Activated CD8-positive, alpha-beta memory T cell treated with anti-CD3 and anti-CD28 coated beads for 24 hours (primary cell): ENCODE data around the gene IL1A.

Experiments used
- DNase-seq: peaks from one replicate; pipeline ENCODE4 v3.0.0-alpha.2; 2020

IL1A gene

DNA sequence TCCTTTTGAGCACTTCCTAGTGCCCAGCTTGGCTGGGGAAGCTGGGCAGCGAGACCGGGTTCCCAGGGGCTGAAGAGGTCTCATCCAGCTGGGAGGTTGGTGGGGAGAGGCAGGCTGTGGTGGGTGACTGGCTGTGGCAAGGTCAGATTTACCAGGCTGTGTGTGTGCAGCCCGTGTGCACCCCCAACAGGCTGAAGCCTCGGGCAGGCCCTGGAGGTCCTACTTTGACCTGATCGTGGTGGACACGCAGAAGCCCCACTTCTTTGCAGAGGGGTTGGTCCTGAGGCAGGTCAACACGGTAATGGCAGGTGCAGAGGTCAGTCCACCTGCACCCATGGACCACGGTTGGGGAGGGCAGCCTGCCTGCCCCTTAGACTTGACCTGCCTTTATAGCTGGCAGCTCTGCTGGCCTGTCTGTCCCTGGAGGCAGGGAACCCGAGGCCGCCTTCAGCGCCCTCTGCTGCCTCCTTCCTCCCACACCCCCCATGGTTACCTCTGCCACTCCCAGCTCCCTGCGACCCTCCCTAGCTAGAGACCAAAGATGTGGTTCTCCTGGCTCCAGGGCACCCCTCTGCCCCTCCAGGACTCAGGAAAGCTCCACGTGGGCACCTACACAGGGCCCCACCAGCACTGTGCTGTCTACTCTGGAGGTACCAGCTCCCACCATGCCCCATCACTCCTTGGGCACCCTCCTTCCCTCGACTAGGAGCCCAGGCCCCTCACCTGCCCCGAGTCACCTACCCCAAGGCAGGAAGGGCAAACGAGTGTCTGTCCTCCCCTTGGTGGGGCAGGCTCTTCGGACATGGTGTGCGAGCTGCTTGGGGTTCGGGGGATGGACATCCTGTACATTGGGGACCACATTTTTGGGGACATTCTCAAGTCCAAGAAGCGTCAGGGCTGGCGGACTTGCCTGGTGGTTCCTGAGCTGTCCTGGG, 59.4 kb downstream of the IL1A start:
- DNase-seq = no peak

DNA sequence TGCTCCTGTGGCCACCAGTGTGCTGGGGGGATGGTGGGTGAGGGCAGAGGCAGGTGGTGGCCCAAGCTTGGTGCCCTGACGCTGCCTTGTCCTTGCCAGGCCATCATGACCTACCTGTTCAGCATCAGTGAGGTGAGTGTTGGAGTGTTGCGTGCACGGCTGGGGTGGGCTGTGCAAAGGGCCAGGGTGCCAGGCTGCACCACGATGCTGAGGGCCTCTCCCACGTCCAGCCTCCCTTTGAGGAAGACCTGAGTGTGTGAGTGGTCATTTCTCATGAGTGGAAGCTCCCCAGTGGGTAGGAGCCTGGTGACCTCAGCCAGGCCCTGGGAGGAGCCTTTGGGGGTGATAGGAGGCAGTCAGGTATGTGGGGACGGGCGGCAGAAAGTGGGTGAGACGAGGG, 60.3 kb downstream of the IL1A start:
- no peak for DNase-seq
